WERI-Rb-1 (cell line): ENCODE results near the gene CSH2.

Experiments
- DNase-seq: peaks from one replicate; pipeline ENCODE4 v3.0.0-alpha.2; 2020
- H3K27ac ChIP-seq: fragments of 250-450 bp; sonication (Bioruptor Pico); 2 replicates; pipeline ENCODE4 v1.5.1; 2020; ENCODE audit warnings: mild to moderate bottlenecking, moderate library complexity
- H3K27me3 ChIP-seq: fragments of 250-450 bp; sonication (Bioruptor Pico); 2 replicates; pipeline ENCODE4 v1.5.1; 2021; ENCODE audit warnings: mild to moderate bottlenecking, low read depth, moderate library complexity; ENCODE audit not compliant: insufficient read depth, severe bottlenecking
- H3K36me3 ChIP-seq: fragments of 250-450 bp; sonication (Bioruptor Pico); 2 replicates; pipeline ENCODE4 v1.5.1; 2020; ENCODE audit warnings: mild to moderate bottlenecking, moderate library complexity
- H3K4me3 ChIP-seq: 2 replicates; pipeline ENCODE4 v1.5.1; 2011; ENCODE audit warnings: low read depth, mild to moderate bottlenecking, control low read depth, low read length
- H3K9me3 ChIP-seq: fragments of 250-450 bp; sonication (Bioruptor Pico); 2 replicates; pipeline ENCODE4 v1.5.1; 2021; ENCODE audit warnings: mild to moderate bottlenecking, moderate library complexity; ENCODE audit not compliant: severe bottlenecking
- CTCF ChIP-seq: IDR thresholded peaks from 2 replicates; pipeline ENCODE4 v1.5.1; 2011; ENCODE audit warnings: low read depth, mild to moderate bottlenecking, control low read depth, inconsistent platforms, low read length

CSH2 gene

GRCh38 chr17:63841350-63842172 is 31.9 kb downstream of the CSH2 start:
- no peaks in the 10 kb centered on the region for H3K9me3 ChIP-seq
- no peaks in the 10 kb centered on the region for H3K27me3 ChIP-seq
- peak; percentile 56 for DNase-seq
- no peak for TF ChIP-seq CTCF
- H3K27ac ChIP-seq = peak overlapping the region; percentile 93
- peaks cover 27% of the 10 kb centered on the region for H3K36me3 ChIP-seq
- peak overlapping the region; percentile 85 for H3K4me3 ChIP-seq

- H3K36me3 ChIP-seq = peaks cover 33% of the 10 kb centered on the region
- no peak for DNase-seq
- H3K9me3 ChIP-seq = no peaks in the 10 kb centered on the region
- H3K27me3 ChIP-seq = no peaks in the 10 kb centered on the region
- peak overlapping the region; percentile 93 for H3K27ac ChIP-seq
- no peak for TF ChIP-seq CTCF
- H3K4me3 ChIP-seq = peak overlapping the region; percentile 85
Observed at GRCh38 chr17:63840591-63841349, 32.7 kb downstream of the CSH2 start.

GRCh38 chr17:63838631-63839171 is 34.8 kb downstream of the CSH2 start:
- TF ChIP-seq CTCF = no peak
- Histone ChIP-seq H3K27me3 (no peaks in the 10 kb centered on the region), H3K9me3 (no peaks in the 10 kb centered on the region), H3K4me3 (peak overlapping the region; percentile 1), H3K27ac (peak overlapping the region; percentile 93), H3K36me3 (peaks cover 54% of the 10 kb centered on the region)
- DNase-seq = peak; percentile 53

- no peak for DNase-seq
- Histone ChIP-seq H3K4me3 (no peak overlapping the region), H3K27me3 (no peaks in the 10 kb centered on the region), H3K9me3 (no peaks in the 10 kb centered on the region), H3K27ac (peak overlapping the region; percentile 93), H3K36me3 (peaks cover 60% of the 10 kb centered on the region)
- no peak for TF ChIP-seq CTCF
Observed at GRCh38 chr17:63837962-63838600, 35.4 kb downstream of the CSH2 start.

GRCh38 chr17:63837480-63837879 is 36.0 kb downstream of the CSH2 start:
- H3K4me3 ChIP-seq = no peak overlapping the region

More at GRCh38 chr17:63837480-63837879, 36.0 kb downstream of the CSH2 start:
- DNase-seq = no peak
- H3K27me3 ChIP-seq = no peaks in the 10 kb centered on the region
- no peak for TF ChIP-seq CTCF
- no peaks in the 10 kb centered on the region for H3K9me3 ChIP-seq
- no peak overlapping the region for H3K27ac ChIP-seq
- H3K36me3 ChIP-seq = peaks cover 66% of the 10 kb centered on the region
